ENCODE data around the gene STH.
A peak's percentile ranks its signal among the peaks of the same experiment; 100 is the strongest.
"Not testable (repeated sequence)": the region's sequence is repeated elsewhere in the genome, so short reads cannot be mapped to it uniquely, and the experiment has no call there.

STH gene

GRCh38 chr17:45987706-45988105 lies 11.3 kb upstream of the STH start:
- no peak for DNase-seq

- DNase-seq: no peak
Observed at GRCh38 chr17:45989759-45990158, 9.3 kb upstream of the STH start.

GRCh38 chr17:45990886-45991285 lies 8.2 kb upstream of the STH start:
- DNase-seq: no peak

- DNase-seq: no peak
Observed at GRCh38 chr17:45991341-45991740, 7.7 kb upstream of the STH start.

- no peak for DNase-seq
Observed at GRCh38 chr17:45992175-45992574, 6.9 kb upstream of the STH start.

- no peak for DNase-seq
Observed at GRCh38 chr17:45992904-45993303, 6.1 kb upstream of the STH start.

GRCh38 chr17:45993962-45994627 lies 5.0 kb upstream of the STH start:
- no peak for DNase-seq

GRCh38 chr17:45994987-45995386 lies 4.1 kb upstream of the STH start:
- DNase-seq: no peak

GRCh38 chr17:45995627-45996270 lies 3.3 kb upstream of the STH start:
- no peak for DNase-seq

- DNase-seq: no peak
Observed at GRCh38 chr17:45996282-45996937, 2.6 kb upstream of the STH start.

- no peak for DNase-seq
Observed at GRCh38 chr17:45997166-45997565, 1.9 kb upstream of the STH start.

GRCh38 chr17:45997624-45998023 lies 1.4 kb upstream of the STH start:
- DNase-seq: no peak

- DNase-seq: no peak
Observed at GRCh38 chr17:45999900-46000290, 845 bp downstream of the STH start.

- no peak for DNase-seq
Observed at GRCh38 chr17:46000292-46000691, 1.2 kb downstream of the STH start.

- no peak for DNase-seq
Observed at GRCh38 chr17:46000757-46001156, 1.7 kb downstream of the STH start.

- DNase-seq: no peak
Observed at GRCh38 chr17:46001390-46002310, 2.6 kb downstream of the STH start.

- peak; percentile 40 to 61 (median 56) for DNase-seq
Observed at GRCh38 chr17:46002311-46002972, 3.4 kb downstream of the STH start.

GRCh38 chr17:46002973-46003316 lies 3.9 kb downstream of the STH start:
- DNase-seq: no peak

GRCh38 chr17:46003907-46004748 lies 5.1 kb downstream of the STH start:
- DNase-seq: no peak

GRCh38 chr17:46006082-46006481 lies 7.0 kb downstream of the STH start:
- not testable (repeated sequence) for DNase-seq

- no peak for DNase-seq
Observed at GRCh38 chr17:46007461-46007965, 8.5 kb downstream of the STH start.

GRCh38 chr17:46008591-46008990 lies 9.5 kb downstream of the STH start:
- DNase-seq: no peak
